K562 (cell line): ENCODE results near the gene TBL1X.

Experiments
- CREB3 ChIP-seq: fragments of 450-650 bp; conservative IDR thresholded peaks from 2 replicates; pipeline ENCODE4 v1.6.1; 2016; ENCODE audit warnings: missing genetic modification characterization, low read depth, mild to moderate bottlenecking, missing compliant biosample characterization, moderate library complexity
- CTCF ChIP-seq, 3 experiments: IDR thresholded peaks in 2 of 3; conservative IDR thresholded peaks in 1 of 3; 2 replicates each; pipeline ENCODE4 v1.5.1; 2011 to 2012; ENCODE audit warnings: low read length in 3 of 3, mild to moderate bottlenecking in 3 of 3, control low read depth in 2 of 3, improper control_type of control experiment in 1 of 3, inconsistent platforms in 1 of 3, low read depth in 1 of 3, mixed read lengths in 1 of 3, moderate library complexity in 1 of 3; ENCODE audit not compliant: insufficient read depth in 2 of 3
- IRF1 ChIP-seq: sonication (generic); formaldehyde crosslinking; IDR thresholded peaks from 2 replicates; pipeline ENCODE4 v1.8.0; 2022; ENCODE audit warnings: missing genetic modification reagents, mild to moderate bottlenecking, borderline replicate concordance
- MCM7 ChIP-seq, 2 experiments: fragments of 450-650 bp; IDR thresholded peaks; 2 replicates each; pipeline ENCODE4 v1.6.1; 2016 to 2018
- POLR3A ChIP-seq: IDR thresholded peaks from 2 replicates; pipeline ENCODE4 v1.6.1; 2011; ENCODE audit warnings: borderline replicate concordance, mild to moderate bottlenecking, moderate library complexity; ENCODE audit not compliant: insufficient read length, insufficient read depth; ENCODE audit errors: extremely low read depth
- RAD51 ChIP-seq: fragments of 450-650 bp; IDR thresholded peaks from 2 replicates; pipeline ENCODE4 v1.7.1; 2016; ENCODE audit warnings: low read depth, mild to moderate bottlenecking, borderline replicate concordance
- SOX6 ChIP-seq: fragments of 450-650 bp; IDR thresholded peaks from 2 replicates; pipeline ENCODE4 v1.6.1; 2014; ENCODE audit warnings: mild to moderate bottlenecking
- ZFP36 ChIP-seq: fragments of 150-350 bp; IDR thresholded peaks from 2 replicates; pipeline ENCODE4 v1.6.1; 2018; ENCODE audit warnings: low read length, low read depth; ENCODE audit not compliant: partially characterized antibody
- ZNF740 ChIP-seq, 3 experiments: fragments of 200-800 bp in 1 of 3; sonication (Bioruptor generic) in 1 of 3; sonication (generic) in 1 of 3; formaldehyde crosslinking in 1 of 3; IDR thresholded peaks; 2 replicates each; pipeline versions ENCODE4 v1.6.1 to v1.8.0; 2016 to 2022; ENCODE audit warnings: mild to moderate bottlenecking in 2 of 3, missing compliant biosample characterization in 2 of 3, missing genetic modification characterization in 2 of 3, missing genetic modification reagents in 1 of 3

GRCh38 chrX:9438933-9439494, 25.8 kb upstream of the TBL1X start:
- TF ChIP-seq MCM7 (IDR thresholded peaks at IDR 0.05) (no peak), IRF1 (CRISPR knock-in tag) (no peak), POLR3A (no peak), CREB3 (tag) (no peak), SOX6 (no peak), CTCF (IDR thresholded peaks at IDR 0.05 in 2 of 3, conservative IDR thresholded peaks at IDR 0.05 in 1 of 3; ENCODE audit: insufficient read depth in 2 of 3, low read depth in 1 of 3, low read length in 3 of 3) (no peak), RAD51 (no peak), ZNF740 (CRISPR knock-in tag; IDR thresholded peaks at IDR 0.05) (no peak), ZNF740 (tag; IDR thresholded peaks at IDR 0.05) (no peak), ZFP36 (no peak)
